Measurements from ENCODE around the gene CP.
A peak's percentile ranks its signal among the peaks of the same experiment; 100 is the strongest.
"Not testable (repeated sequence)": the region's sequence is repeated elsewhere in the genome, so short reads cannot be mapped to it uniquely, and the experiment has no call there.

Gene CP

DNA sequence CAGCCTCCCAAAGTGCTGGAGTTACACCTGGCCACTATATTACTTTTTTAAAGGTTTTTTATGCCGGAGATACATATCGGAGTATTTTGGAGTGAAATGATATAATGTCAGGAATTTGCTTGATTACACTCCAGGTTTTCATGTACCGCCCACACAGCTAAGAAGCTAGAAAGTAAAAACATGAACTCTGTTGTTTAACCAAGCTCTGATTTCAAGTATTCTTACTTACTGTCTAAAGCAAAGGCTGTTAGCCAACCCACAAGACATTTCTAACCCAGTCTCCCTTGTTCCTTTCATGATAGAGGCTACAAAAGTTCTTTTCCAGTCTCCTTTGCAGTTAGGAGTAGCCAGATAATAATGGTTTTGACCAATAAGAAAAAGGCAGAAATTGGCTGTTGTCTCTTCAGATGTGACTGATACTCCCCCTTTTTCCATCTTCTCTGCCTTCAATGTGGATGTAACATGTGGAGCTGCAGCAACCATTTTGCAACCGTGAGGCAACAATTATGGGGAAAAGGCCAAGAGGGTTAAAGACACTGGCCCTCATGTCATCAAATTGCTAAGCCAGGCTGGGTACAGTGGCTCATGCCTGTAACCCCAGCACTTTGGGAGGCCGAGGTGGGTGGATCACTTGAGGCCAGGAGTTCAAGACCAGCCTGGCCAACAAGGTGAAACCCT is 6.1 kb upstream of the CP start:
- DNase-seq: no peak

DNA sequence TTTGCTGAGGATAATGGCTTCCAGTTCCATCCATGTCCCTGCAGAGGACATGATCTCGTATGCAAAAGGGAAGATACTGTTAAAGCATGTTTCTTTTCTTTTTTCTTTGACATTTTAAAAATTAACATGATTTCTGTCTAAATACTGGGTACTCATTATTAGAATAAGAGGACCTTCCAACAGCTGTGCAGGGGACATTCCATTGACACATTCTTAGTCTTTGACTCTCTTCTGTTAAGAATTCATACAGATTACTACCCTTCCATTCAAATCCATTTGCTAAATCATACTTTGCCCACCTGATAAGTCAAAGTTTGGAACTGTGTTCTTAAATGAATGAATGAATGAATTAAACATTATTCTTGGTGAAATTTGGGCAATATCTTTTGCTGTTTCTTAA is 5.1 kb upstream of the CP start:
- DNase-seq: no peak

DNA sequence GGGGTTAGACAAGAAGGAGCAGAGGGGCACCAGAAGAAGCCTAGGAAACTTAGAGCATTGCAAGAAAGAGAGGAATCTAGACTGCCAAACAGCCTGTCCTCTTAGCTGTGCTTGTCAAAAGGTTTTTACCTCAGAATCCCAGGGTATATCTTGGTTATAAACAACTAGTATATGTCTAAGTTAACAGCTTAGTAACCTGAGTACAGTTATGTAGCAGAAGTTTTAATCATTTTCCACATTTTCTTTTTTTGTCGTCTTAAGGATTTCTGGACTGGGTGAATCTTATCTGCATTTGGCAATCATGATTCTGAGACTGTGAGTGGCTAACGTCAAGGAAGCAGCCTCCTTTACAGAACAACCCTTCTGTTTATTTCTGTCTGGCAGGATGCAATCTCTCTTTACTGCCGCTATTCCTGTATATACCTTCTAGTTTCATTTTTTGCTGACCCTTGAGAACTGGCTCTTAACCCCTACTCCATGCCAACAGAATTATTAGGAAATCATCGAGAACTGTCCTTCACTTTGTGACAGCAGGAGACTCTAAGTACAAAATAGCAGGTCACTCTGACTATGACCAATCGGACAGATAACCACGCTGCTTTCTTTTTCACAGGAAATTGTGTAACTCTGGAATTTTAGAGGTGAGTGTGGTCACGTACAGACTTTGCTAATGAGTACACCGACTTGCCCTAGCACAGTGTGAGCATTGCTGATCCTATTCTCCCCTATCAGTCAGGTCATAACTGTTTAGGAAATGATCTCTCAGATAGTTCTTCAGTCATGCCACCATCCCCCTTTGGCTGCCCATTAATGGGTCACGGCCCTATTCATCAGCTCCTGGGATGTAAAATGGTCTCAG is 3.3 kb upstream of the CP start:
- no peak for DNase-seq

DNA sequence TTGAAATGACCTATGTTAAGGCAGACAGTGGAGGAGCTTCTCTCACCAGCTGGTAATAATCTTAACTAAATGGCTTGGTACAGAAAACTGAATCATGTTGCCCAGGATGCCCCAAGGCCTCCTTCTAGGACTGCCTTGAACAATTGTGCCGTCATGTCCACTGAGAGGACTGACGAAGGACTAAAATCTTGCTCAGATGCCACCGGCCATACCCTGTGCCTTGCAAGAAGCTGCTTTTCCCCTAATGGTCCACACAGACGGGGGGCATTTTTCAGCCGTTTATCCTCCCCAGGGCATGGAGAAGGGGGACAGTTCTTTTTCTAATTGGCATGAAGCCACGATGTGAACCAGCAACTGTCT is 1.8 kb upstream of the CP start:
- no peak for DNase-seq

DNA sequence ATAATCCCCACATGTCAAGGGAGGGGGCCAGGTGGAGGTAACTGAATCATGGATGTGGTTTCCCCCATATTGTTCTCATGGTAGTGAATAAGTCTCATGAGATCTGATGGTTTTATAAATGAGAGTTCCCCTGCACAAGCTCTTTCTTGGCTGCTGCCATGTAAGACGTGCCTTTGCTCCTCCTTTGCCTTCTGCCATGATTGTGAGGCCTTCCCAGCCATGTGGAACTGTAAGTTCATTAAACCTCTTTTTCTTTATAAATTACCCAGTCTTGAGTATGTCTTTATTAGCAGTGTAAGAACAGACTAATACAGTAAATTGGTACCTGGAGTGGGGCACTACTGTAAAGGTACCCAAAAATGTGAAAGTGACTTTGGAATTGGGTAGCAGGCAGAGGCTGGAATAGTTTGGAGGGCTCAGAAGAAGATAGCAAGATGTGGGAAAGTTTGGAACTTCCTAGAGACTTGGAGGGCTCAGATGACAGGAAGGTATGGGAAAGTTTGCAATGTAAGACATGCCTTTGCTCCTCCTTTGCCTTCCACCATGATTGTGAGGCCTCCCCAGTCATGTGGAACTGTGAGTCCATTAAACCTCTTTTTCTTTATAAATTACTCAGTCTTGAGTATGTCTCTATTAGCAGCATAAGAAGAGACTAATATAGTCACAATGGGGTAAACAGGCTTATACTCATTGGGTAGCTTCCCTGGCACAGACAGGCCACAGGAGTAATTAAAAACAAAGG is 2.1 kb downstream of the CP start:
- not testable (repeated sequence) for DNase-seq

DNA sequence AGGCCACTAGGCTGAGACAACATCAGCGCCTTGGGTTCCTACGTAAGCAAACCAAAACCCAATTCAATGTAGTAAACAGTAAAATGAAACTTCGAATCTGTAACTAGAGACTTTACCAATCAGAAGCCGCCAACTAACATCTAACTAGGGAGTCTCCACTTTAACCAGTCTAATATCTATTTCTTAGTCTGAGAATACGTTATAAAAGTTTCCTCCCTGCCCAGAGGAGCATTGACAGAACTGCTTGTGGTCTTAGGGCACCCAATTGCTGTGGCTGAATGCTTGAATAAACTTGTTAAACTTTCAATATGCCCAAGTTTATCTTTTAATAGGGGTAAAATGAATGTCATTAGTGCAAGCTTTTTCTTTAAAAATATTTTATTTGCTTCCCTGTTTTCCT is 4.3 kb downstream of the CP start:
- DNase-seq: no peak

DNA sequence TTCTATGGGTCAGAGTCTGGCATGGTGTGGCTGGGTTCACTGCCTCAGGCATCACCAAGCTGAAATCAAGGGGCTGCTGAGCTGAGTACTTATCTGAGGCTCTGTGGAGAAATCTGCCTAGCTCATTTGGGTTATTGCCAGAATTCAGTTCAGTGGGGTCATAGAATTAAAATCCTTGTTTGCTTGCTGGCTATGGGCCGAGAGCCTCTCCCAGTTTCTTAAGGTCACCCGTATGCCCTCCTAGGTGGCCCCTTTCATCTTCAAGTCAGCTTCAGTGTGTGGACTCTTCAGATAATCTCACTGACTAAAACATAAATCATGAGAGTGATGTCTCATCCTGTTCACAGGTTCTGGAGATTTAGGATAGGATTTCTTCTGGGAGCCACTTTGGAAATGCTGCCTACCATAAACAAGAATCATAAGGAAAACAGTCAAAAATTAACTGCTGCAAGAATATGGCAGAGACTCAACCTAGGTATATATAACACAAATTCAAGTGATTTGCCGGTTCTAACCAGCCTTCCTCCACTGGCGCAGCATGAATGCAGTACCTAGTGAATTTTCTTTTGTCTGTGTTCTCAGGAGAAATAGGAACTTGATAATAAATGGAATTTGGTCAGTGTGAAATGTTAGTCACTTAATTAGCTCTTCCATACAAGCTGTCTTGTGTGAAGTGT is 5.3 kb downstream of the CP start:
- no peak for DNase-seq

DNA sequence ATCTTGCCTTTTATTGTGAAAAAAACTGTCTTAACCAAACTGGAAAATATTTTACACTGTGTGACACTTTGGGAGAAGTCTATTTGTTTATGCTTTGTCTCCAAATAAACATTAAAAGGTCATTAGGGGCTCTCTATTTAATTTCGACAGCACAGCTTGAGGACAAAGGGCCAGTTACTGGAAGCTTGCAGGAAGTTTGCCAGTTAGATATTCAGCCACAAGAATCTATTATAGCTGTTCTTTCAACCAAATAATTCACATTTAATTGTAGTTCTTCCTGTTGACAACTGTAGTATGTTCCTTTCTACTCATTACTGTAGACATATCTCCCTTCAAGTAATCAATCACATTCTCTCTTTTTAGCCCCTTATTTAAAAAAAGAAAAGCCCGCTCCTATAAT is 6.1 kb downstream of the CP start:
- peak in 1 of 58 donors; percentile 2 for DNase-seq

DNA sequence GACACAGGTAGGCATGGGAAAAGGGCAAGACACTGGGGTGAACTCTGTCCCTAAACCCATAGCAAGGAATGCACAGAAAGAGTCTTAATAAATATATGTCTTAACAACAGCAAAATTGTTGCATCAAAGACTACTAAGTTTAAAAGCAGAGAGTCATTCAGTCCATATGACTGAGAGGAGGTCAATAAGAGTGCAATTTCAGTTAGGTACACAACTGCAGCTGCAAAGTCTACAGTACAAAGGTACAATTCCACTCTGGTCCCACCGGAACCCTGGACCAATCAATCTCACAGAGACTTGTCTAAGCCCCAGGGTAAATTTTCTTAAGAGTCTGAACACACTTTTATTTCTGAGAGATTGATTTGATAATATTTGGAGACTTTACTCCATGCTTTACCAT is 6.9 kb downstream of the CP start:
- no peak for DNase-seq

DNA sequence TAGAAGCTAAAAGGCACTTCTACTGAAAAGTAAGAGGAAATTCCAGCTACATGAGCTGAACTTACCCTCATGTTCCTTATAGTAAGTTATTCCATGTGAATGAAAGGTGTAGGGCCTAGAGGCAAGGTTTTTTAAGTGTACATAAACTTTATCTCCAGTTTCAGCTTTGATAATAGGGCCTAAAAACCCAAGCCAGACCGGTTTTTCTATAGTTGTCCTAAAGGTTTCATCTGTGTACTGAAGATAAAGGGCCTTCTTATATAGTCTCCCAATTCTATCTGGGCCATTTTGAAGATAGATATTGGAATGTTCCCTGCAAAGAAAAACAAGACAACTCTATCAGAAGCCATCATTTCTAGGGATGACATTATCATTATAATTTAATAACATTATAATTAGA is 9.2 kb downstream of the CP start:
- DNase-seq: no peak

DNA sequence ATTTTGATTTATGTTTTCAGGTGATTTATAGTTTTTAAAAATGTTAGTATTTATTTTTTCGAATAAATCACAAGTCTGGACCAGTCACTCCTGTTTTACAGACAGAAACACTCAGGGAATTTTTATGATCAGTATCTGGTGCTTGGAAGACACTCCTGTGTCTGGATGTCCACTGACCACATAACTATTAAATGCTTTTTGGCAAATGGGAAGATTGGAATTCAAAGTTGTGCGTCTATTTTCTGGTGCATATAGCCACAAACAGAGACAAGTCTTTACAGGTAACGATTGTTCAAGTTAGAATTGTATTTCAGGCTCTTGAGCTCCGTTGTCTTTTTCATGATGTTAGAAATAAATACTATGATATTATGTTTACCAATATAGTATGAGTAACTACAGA is 12.2 kb downstream of the CP start:
- DNase-seq: no peak

DNA sequence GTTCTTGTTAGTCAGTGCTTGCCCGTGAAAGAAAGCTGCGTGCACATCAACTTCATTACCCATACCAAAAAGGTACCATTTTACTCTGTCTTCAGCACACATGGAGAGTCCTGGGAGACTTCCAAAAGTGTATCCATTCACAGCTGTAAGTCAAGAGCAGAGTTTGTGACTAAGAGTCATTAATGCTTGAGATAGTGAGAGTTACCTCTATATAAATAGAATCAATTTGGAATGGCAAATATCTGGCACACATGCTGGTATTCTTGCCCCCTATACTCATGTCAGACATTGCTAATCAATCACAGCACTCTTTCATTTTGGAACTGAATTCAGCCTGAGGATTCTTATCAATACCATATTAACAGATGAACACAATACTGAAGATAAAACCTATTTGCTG is 14.2 kb downstream of the CP start:
- DNase-seq: no peak

DNA sequence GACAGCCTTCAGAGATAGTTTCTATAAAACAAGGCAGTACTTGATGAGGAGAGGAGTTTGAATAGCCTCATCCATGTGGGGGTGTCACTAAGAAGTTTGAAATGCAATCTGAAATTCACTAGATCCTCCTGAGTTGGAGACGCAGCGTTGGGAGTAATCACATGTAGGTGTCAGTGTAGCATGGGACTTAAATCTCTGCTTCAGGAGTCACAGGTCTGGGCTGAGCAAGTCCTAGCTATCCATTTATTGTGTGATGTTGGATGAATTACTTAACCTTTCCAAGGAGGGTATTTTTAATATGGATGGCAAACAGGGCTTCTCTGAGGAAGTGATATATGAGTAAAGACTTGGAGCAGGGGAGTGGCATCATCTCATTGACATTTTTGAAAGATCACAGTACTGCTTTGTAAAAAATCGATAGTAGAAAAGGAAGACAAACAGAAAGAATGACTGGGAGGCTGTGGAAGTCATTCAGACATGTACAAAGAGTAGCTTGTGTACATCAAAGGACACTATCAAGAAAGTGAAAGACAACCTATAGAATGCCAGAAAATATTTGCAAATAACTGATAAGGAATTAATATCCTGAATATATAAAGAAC is 17.1 kb downstream of the CP start:
- DNase-seq: no peak

DNA sequence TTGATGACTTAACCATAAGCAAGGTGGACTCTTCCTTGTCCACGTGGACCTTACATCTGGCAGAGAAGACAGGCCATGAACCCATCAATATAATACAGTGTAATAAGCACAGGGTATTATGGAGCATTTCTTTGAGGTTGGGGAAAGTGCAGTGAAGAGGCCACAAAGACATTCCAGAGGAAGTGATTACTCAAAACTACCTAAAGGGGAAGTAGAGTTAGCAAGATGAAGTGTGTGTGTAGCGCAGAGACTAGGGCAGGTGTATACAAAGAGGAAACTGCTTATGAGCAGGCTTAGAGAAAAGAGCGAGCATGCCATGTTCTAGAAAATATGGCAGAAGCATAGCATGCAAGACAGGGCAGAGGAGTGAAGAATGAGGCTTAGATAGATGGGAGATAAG is 17.9 kb downstream of the CP start:
- no peak for DNase-seq

DNA sequence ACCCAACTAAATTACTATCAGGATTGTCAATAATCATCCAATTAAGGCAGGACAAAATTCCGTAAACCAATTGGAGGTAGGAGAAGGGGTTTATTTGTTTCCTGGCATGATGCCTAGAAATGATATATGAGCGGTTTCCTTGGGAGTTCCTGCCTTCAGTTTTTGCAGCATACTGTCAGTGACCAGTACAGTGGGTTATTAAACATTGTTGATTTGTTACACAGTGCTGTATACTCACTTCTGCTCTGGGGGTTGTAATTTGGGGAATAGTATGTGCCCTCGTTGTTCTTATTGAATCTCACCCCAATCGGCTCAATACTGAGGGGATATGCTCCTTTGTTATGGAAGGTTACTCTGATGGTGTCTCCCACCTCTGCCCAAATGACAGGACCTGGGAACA is 22.2 kb downstream of the CP start:
- no peak for DNase-seq

DNA sequence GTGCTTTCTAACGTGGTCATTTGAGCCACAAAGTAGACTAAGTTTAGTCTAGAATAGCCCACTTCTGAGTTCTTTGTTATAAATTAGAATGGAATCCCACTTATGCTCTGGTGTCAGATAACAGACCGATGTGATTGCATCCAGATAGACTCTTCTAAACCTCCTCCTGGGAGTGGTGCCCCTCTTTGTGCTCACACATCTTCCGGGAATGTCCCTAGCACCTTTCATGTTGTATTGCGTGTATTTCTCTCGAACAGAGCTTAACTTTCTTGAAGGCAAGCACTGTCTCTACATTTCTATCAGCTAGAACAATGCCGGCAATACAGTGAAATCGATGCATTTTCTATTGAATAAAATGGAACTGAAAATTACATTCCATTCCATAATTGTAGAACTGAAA is 23.0 kb downstream of the CP start:
- no peak for DNase-seq

DNA sequence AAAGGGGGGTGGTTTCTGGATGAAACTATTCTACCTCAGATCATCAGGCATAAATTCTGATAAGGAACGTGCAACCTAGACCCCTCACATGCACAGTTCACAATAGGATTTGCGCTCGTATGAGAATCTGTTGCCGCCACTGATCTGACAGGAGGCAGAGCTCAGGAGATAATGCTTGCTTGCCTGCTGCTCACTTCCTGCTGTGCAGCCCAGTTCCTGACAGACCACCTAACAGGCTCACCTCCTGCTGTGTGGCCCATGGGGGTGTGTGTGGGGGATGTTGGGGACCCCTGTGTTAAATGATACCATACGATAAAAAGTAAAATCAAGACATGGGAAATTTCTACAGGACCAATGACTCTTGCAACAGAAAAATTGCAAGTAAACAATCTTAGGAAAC is 24.0 kb downstream of the CP start:
- no peak for DNase-seq

DNA sequence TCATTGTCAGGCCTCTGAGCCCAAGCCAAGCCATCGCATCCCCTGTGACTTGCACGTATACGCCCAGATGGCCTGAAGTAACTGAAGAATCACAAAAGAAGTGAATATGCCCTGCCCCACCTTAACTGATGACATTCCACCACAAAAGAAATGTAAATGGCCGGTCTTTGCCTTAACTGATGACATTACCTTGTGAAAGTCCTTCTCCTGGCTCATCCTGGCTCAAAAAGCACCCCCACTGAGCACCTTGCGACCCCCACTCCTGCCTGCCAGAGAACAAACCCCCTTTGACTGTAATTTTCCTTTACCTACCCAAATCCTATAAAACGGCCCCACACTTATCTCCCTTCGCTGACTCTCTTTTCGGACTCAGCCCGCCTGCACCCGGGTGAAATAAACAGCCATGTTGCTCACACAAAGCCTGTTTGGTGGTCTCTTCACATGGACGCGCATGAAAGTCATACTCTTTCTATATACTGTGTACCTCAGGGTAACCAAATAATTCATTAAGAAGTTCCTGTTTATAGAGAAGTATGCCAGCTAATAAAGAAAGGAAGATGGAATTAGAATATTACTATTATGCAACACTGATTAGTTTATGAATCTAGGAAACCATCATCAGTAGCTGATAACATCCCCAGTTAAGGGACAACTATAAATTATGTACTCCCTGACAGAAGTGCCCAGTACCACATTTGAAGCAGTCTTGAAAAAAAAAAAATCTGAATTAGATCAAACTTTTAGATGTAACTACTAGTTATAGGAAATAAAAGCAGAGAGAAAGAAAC is 24.6 kb downstream of the CP start:
- not testable (repeated sequence) for DNase-seq

DNA sequence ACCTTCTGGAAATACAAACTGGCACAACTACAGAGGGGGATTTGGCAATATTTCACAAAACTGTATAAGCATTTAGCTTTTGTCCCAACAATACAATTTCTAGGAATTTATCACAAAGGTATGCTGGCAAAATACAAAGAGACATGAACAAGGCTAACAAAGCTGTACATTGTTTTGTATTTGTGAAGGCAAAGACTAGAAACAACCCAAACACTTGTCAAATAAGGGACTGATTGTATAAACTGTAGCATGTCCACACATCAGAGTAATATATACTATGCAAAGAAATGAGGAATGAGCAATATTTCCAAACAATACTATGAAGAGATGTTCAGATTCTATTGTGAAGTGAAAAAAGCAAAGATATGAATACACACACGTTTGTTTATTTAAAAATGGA is 26.4 kb downstream of the CP start:
- DNase-seq: no peak

DNA sequence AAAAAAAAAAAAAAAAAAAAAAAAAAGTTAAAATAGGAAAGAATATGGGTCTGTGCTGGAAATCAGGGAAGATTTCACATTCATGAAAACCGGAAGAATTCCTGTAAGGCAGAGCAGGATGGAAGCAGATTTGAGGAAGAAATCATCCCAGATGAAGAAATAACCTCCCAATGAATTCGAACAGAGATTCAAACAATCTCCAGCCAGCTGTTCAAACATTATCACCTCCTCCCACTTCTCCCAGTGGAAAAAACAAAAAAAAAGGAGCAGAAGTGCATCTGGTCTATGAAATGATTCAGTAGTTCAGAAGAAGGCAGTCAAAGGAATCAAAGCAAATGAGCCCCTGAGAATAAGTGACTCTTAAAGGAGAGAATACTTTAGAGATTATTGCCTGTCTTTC is 33.1 kb downstream of the CP start:
- DNase-seq: no peak

DNA sequence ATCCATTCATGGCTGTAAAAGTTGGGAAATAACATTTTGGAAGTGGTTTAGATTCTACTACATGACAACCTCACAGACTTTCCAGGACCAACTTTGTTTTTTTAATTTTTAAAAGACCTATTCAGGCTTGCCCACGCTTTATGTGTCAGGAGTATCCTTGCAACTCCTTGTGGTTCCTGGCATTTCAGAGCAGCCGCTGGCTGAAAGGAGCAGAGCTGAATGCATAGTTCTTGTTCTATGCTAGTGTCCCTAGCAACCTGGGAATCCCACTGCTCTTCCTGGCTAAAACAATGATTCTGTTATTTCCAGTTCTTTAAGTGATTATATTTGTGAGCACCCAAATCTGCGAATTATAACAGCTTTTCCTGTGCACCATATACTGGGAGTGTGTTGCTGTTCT is 34.9 kb downstream of the CP start:
- DNase-seq: peak in 16 of 58 donors; percentile 1 to 54 (median 6)

All from anterior cingulate cortex (tissue), 58 donors.